GM18868 (cell line): ENCODE results near the gene NCK2.

ENCODE experiments used
- ATAC-seq: cut with Tn5 transposase; IDR thresholded peaks from one replicate; pipeline ENCODE4 v1.9.1; 2021; ENCODE audit warnings: mild to moderate bottlenecking, moderate library complexity; ENCODE audit not compliant: unreplicated experiment

Gene NCK2

GRCh38 chr2:105808423-105809096 is 63.8 kb downstream of the NCK2 start:
- no peak for ATAC-seq

GRCh38 chr2:105809097-105809473 is 64.4 kb downstream of the NCK2 start:
- no peak for ATAC-seq

- ATAC-seq = no peak
Measured at GRCh38 chr2:105809723-105810122, 65.0 kb downstream of the NCK2 start.

- ATAC-seq = peak; percentile 97
Measured at GRCh38 chr2:105812180-105813044, 67.7 kb downstream of the NCK2 start.

GRCh38 chr2:105813045-105813315 is 68.3 kb downstream of the NCK2 start:
- no peak for ATAC-seq

- ATAC-seq = no peak
Measured at GRCh38 chr2:105813405-105813804, 68.7 kb downstream of the NCK2 start.

GRCh38 chr2:105814291-105814940 is 69.7 kb downstream of the NCK2 start:
- ATAC-seq = no peak

GRCh38 chr2:105815401-105815800 is 70.7 kb downstream of the NCK2 start:
- no peak for ATAC-seq

- ATAC-seq = no peak
Measured at GRCh38 chr2:105820151-105820550, 75.4 kb downstream of the NCK2 start.

GRCh38 chr2:105820691-105821090 is 76.0 kb downstream of the NCK2 start:
- no peak for ATAC-seq

GRCh38 chr2:105821428-105822125 is 76.9 kb downstream of the NCK2 start:
- ATAC-seq = no peak

- ATAC-seq = peak; percentile 96
Measured at GRCh38 chr2:105822186-105822585, 77.5 kb downstream of the NCK2 start.

- no peak for ATAC-seq
Measured at GRCh38 chr2:105824446-105824845, 79.7 kb downstream of the NCK2 start.

- peak; percentile 78 for ATAC-seq
Measured at GRCh38 chr2:105827351-105828096, 82.8 kb downstream of the NCK2 start.

GRCh38 chr2:105828558-105828957 is 83.8 kb downstream of the NCK2 start:
- ATAC-seq = no peak

- ATAC-seq = peak; percentile 91
Measured at GRCh38 chr2:105834931-105835330, 90.2 kb downstream of the NCK2 start.

- ATAC-seq = no peak
Measured at GRCh38 chr2:105836341-105836740, 91.6 kb downstream of the NCK2 start.

GRCh38 chr2:105836840-105837692 is 92.4 kb downstream of the NCK2 start:
- ATAC-seq = peak; percentile 38

- no peak for ATAC-seq
Measured at GRCh38 chr2:105839793-105840192, 95.1 kb downstream of the NCK2 start.

GRCh38 chr2:105840933-105841332 is 96.2 kb downstream of the NCK2 start:
- ATAC-seq = no peak
